Transverse colon (tissue), 4 donors: ENCODE results near the gene ARHGEF25.

ENCODE experiments used
- CTCF ChIP-seq, 5 experiments: fragments of 200-600 bp in 3 of 5; fragments of 450-650 bp in 2 of 5; sonication (generic) in 3 of 5; IDR thresholded peaks; 1 replicate in 2 of 5; 2 replicates in 3 of 5; pipeline ENCODE4 v1.5.1; 2016 to 2017; ENCODE audit warnings: antibody characterized with exemption in 5 of 5, inconsistent platforms in 3 of 5, mild to moderate bottlenecking in 2 of 5, moderate library complexity in 1 of 5
- EP300 ChIP-seq: sonication (generic); formaldehyde crosslinking; IDR thresholded peaks from one replicate; pipeline ENCODE4 v1.6.1; 2017; ENCODE audit warnings: antibody characterized with exemption, low read depth
- POLR2A ChIP-seq: fragments of 450-650 bp; IDR thresholded peaks from one replicate; pipeline ENCODE4 v1.6.1; 2016; ENCODE audit warnings: antibody characterized with exemption, mild to moderate bottlenecking, moderate library complexity
- POLR2AphosphoS5 ChIP-seq, 3 donors: sonication (generic); formaldehyde crosslinking; IDR thresholded peaks; one replicate each; pipeline ENCODE4 v1.6.1; 2016; ENCODE audit warnings: antibody characterized with exemption in 3 of 3

DNA sequence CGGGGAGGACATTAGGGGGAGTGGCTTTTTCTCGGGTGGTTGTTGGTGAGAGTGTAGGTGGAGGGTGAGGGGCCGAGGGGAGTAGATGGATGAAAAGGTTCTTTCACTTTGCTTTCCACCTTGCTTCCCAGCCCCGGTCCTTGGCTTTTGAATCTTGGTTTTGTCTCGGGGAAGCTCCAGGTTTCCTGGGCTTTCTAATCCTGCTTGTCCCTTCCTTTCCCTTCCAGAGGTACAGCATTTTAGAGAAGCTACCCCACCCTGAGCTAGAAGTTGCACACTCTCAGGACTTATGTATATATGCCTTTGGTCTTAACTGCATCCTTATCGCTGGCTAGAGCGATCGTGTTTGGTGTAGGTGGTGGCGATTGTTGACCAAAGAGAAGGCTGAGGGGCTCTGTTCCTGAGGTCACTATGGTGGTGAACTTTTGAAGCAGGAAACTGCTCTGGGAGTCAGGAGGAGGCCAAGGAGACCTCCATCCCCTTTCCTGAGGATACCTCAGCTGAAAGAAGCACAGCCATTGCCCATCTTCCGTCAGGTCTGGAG lies 19.4 kb upstream of the ARHGEF25 start:
- TF ChIP-seq EP300 = no peak
- no peak for TF ChIP-seq CTCF (IDR thresholded peaks at IDR 0.05)
- TF ChIP-seq POLR2A = no peak
- TF ChIP-seq POLR2AphosphoS5 (IDR thresholded peaks at IDR 0.05) = no peak
